Stimulated activated naive CD8-positive, alpha-beta T cell treated with anti-CD3 and anti-CD28 coated beads, Interleukin-15, Interleukin-2, amounts not matched to agents 100 ng/mL and 50 ng/mL, for 24 hours (primary cell): Measurements from ENCODE around the gene IQCM.

Source experiments
- H3K27ac Mint-ChIP-seq: one replicate; pipeline ENCODE4 v1.8.0; 2021; ENCODE audit warnings: mild to moderate bottlenecking, mixed read lengths
- H3K27me3 Mint-ChIP-seq: one replicate; pipeline ENCODE4 v1.8.0; 2021; ENCODE audit warnings: mixed read lengths
- H3K36me3 Mint-ChIP-seq: one replicate; pipeline ENCODE4 v1.8.0; 2021; ENCODE audit warnings: low read depth, mixed read lengths
- H3K4me1 Mint-ChIP-seq: one replicate; pipeline ENCODE4 v1.8.0; 2021; ENCODE audit warnings: low read depth, mixed read lengths
- H3K4me3 Mint-ChIP-seq: one replicate; pipeline ENCODE4 v1.8.0; 2021; ENCODE audit warnings: mild to moderate bottlenecking, mixed read lengths
- H3K9me3 Mint-ChIP-seq: one replicate; pipeline ENCODE4 v1.8.0; 2021; ENCODE audit warnings: mixed read lengths

Gene IQCM

DNA sequence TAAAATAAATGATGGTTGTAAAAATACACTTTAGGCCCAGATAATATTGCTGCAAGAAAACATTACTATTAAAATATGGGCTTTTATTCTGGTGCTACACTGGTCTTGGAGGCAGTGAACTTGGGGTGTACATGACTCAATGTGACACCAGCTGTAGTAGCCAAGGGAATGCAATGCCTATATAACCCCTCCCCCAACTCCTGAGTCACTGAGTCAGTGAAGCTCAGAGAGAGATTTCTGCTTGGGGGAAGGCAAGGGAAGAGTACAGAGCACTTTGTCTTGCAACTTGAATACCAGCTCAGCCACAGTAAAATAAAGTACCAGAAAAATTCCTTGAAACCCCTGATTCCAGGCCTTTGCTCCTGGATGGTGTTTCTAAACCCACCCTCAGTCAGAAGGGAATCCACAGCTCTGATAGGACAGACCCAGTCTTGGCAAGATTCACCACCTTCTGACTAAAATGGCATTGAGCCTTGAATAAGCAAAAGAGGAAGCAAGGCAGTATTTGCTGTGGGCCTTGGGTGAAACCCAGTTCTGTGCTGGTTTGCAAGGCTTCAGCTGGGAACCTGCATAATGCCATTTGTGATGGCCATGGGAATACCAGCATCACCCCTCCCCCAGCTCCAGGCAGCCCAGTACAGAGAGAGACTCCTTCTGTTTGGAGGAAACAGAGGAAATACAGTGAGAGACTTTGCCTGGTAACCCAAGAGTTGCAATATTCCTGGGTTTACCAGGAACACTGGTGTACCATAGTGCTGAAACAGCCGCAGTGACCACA is 209.9 kb downstream of the IQCM start:
- Mint-ChIP-seq H3K27me3 (no peaks in the 10 kb centered on the region), H3K27ac (no peak overlapping the region), H3K36me3 (no peaks in the 10 kb centered on the region), H3K4me3 (no peak overlapping the region), H3K9me3 (peaks cover 4% of the 10 kb centered on the region), H3K4me1 (no peaks in the 10 kb centered on the region)

DNA sequence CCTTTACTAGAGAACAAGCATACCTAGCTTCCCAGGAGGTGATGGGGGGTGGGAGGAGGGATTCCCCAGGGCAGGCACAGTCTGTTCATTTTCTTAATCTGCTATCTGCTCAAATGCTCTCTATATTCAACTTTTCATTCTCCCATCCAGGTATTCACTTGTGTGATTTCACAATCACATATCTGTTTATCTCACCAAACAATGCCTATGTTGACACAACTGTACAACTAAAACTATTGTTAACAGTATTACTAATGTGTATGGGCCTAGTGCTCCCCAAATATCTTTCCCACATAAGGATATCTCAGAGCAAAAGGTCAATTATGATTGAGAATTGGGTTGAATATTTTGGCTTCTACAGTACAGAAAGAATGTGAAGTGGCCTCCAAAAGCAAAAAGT is 210.8 kb downstream of the IQCM start:
- Mint-ChIP-seq H3K9me3 (peaks cover 4% of the 10 kb centered on the region), H3K27me3 (no peaks in the 10 kb centered on the region), H3K27ac (no peak overlapping the region), H3K4me3 (no peak overlapping the region), H3K36me3 (no peaks in the 10 kb centered on the region), H3K4me1 (no peaks in the 10 kb centered on the region)

GRCh38 chr4:149595500-149595899 is 220.1 kb downstream of the IQCM start:
- peaks cover 6% of the 10 kb centered on the region for H3K9me3 Mint-ChIP-seq
- H3K27ac Mint-ChIP-seq = no peak overlapping the region
- H3K27me3 Mint-ChIP-seq = no peaks in the 10 kb centered on the region
- no peak overlapping the region for H3K4me3 Mint-ChIP-seq
- H3K4me1 Mint-ChIP-seq = no peaks in the 10 kb centered on the region
- no peaks in the 10 kb centered on the region for H3K36me3 Mint-ChIP-seq

GRCh38 chr4:149589826-149590225 is 225.8 kb downstream of the IQCM start:
- Mint-ChIP-seq H3K27ac (no peak overlapping the region), H3K27me3 (no peaks in the 10 kb centered on the region), H3K4me3 (no peak overlapping the region), H3K36me3 (no peaks in the 10 kb centered on the region), H3K9me3 (peaks cover 6% of the 10 kb centered on the region), H3K4me1 (no peaks in the 10 kb centered on the region)

DNA sequence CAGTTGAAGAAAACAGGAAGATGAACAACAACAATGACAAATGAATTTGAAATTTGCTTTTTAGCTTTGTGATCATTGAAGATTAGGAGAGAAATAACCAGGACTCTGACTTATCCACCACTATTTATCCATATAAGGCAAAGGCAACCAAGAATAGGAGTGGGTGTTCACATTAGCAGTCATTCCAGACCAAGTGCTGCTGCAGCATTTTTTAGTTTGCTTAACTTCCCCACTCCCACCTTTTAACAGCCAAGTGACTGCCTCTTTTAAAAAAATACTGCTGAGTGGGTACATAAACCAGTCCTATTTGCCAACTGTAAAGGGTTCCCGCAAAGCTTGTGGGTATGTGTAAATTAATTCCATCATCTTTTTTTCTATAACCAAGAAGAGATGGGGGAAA is 230.9 kb downstream of the IQCM start:
- no peaks in the 10 kb centered on the region for H3K9me3 Mint-ChIP-seq

GRCh38 chr4:149574971-149575370 is 240.7 kb downstream of the IQCM start:
- no peak overlapping the region for H3K4me3 Mint-ChIP-seq
- no peaks in the 10 kb centered on the region for H3K36me3 Mint-ChIP-seq
- H3K9me3 Mint-ChIP-seq = no peaks in the 10 kb centered on the region
- H3K27ac Mint-ChIP-seq = no peak overlapping the region
- H3K27me3 Mint-ChIP-seq = no peaks in the 10 kb centered on the region
- no peaks in the 10 kb centered on the region for H3K4me1 Mint-ChIP-seq

More for the DNA sequence above, 230.9 kb downstream of the IQCM start:
- no peaks in the 10 kb centered on the region for H3K4me1 Mint-ChIP-seq
- no peaks in the 10 kb centered on the region for H3K27me3 Mint-ChIP-seq
- H3K4me3 Mint-ChIP-seq = no peak overlapping the region
- no peak overlapping the region for H3K27ac Mint-ChIP-seq
- no peaks in the 10 kb centered on the region for H3K36me3 Mint-ChIP-seq

DNA sequence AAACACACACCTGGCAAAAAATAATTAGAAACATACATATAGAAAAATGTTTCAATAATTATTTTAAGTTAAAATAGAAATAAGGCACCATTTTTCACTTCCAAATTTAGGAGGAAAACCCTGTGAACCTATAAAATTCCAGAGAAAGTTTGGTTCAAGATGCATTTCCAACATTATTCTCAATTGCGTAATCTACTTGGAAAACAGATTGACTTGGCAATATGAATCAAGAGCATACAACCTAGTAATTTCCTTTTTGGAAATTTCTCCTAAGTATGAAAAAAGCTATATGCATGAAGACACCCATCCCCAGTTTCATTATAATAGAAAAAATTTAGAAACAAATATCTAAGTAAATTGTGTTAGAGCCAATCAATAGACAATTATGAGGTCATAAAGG is 242.9 kb downstream of the IQCM start:
- Mint-ChIP-seq H3K27ac (no peak overlapping the region), H3K27me3 (no peaks in the 10 kb centered on the region), H3K36me3 (no peaks in the 10 kb centered on the region), H3K9me3 (no peaks in the 10 kb centered on the region), H3K4me1 (no peaks in the 10 kb centered on the region), H3K4me3 (no peak overlapping the region)

GRCh38 chr4:149555799-149556198 is 259.8 kb downstream of the IQCM start:
- Mint-ChIP-seq H3K4me3 (no peak overlapping the region), H3K9me3 (no peaks in the 10 kb centered on the region), H3K36me3 (no peaks in the 10 kb centered on the region), H3K27ac (no peak overlapping the region), H3K27me3 (no peaks in the 10 kb centered on the region), H3K4me1 (no peaks in the 10 kb centered on the region)

GRCh38 chr4:149555146-149555545 is 260.5 kb downstream of the IQCM start:
- Mint-ChIP-seq H3K36me3 (no peaks in the 10 kb centered on the region), H3K27me3 (no peaks in the 10 kb centered on the region)

DNA sequence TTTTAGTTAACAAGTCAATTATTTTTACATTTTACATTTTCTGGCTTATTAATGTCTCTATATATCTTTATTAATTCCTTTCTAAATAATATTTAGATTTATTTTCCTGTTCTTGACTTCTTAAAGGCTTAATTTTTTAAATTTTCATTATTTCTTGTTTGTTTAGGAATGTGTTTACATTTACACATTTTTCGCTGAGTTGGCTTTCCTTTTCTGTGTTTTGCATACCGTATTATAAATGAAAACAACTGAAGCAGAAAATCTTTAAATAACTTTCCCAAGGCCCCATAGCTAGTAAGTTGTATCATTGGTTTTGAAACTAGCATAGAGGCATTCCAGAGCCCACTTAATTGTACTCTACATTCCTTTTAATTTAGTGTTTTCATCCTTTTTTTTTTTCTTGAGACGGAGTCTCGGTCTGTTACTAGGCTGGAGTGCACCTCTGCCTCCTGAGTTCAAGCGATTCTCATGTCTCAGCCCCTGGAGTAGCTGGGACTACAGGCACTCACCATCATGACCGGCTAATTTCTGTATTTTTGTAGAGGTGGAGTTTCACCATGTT is 261.6 kb downstream of the IQCM start:
- H3K36me3 Mint-ChIP-seq = no peaks in the 10 kb centered on the region
- no peaks in the 10 kb centered on the region for H3K9me3 Mint-ChIP-seq
- H3K4me3 Mint-ChIP-seq = no peak overlapping the region
- no peak overlapping the region for H3K27ac Mint-ChIP-seq
- no peaks in the 10 kb centered on the region for H3K4me1 Mint-ChIP-seq
- no peaks in the 10 kb centered on the region for H3K27me3 Mint-ChIP-seq

More at GRCh38 chr4:149555146-149555545, 260.5 kb downstream of the IQCM start:
- Mint-ChIP-seq H3K4me1 (no peaks in the 10 kb centered on the region), H3K27ac (no peak overlapping the region), H3K4me3 (no peak overlapping the region), H3K9me3 (no peaks in the 10 kb centered on the region)

DNA sequence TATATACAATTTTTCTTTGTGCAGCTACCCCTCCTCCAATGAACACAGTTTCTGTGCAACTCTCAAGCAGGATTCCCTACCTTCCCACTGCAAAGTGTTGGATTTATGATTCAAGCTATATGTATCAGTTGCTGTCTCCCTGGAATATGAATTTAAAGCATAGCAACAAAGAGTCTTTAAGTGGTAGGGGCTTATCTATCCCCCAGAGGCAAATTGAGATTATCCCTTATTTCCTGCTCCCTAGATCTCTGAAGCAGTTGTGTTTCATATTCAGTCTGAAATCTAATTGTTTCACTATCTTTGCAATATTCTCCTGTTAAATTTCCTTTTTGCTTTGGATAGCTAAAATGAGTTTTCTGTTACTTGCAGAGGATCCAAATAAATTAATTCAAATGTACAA is 263.0 kb downstream of the IQCM start:
- Mint-ChIP-seq H3K4me3 (no peak overlapping the region), H3K4me1 (no peaks in the 10 kb centered on the region), H3K36me3 (no peaks in the 10 kb centered on the region), H3K9me3 (no peaks in the 10 kb centered on the region), H3K27me3 (no peaks in the 10 kb centered on the region), H3K27ac (no peak overlapping the region)

GRCh38 chr4:149549911-149550310 is 265.7 kb downstream of the IQCM start:
- H3K27ac Mint-ChIP-seq = no peak overlapping the region
- H3K27me3 Mint-ChIP-seq = no peaks in the 10 kb centered on the region
- no peak overlapping the region for H3K4me3 Mint-ChIP-seq
- H3K4me1 Mint-ChIP-seq = no peaks in the 10 kb centered on the region
- no peaks in the 10 kb centered on the region for H3K9me3 Mint-ChIP-seq
- no peaks in the 10 kb centered on the region for H3K36me3 Mint-ChIP-seq

- H3K9me3 Mint-ChIP-seq = peaks cover 11% of the 10 kb centered on the region
- H3K4me3 Mint-ChIP-seq = no peak overlapping the region
- no peaks in the 10 kb centered on the region for H3K36me3 Mint-ChIP-seq
- H3K27me3 Mint-ChIP-seq = no peaks in the 10 kb centered on the region
- no peaks in the 10 kb centered on the region for H3K4me1 Mint-ChIP-seq
- no peak overlapping the region for H3K27ac Mint-ChIP-seq
These were observed 280.9 kb downstream of the IQCM start for GRCh38 chr4:149534779-149535178.

DNA sequence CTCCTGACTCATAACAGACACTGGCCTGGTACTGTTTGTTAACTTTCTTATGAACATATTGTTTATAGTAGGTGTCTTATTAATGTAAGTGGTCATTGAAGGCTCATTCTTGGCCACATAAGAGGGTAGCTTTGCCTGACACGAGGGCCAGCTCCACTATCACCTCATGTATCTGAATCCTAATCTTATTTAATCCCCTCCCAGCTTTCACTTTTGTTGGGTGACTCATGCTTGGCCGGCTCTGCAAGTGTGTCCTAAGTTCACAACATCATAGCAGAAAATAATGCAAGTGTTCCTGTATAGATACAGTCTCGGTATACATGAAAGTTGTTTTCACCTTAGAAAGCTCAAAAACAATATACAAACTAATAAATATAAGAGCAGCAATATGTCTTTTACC is 283.8 kb downstream of the IQCM start:
- Mint-ChIP-seq H3K4me3 (no peak overlapping the region), H3K4me1 (no peaks in the 10 kb centered on the region), H3K27ac (no peak overlapping the region), H3K36me3 (no peaks in the 10 kb centered on the region), H3K27me3 (no peaks in the 10 kb centered on the region), H3K9me3 (peaks cover 3% of the 10 kb centered on the region)

- Mint-ChIP-seq H3K27ac (no peak overlapping the region), H3K4me1 (no peaks in the 10 kb centered on the region), H3K4me3 (no peak overlapping the region), H3K27me3 (no peaks in the 10 kb centered on the region), H3K36me3 (no peaks in the 10 kb centered on the region), H3K9me3 (no peaks in the 10 kb centered on the region)
These were observed 292.6 kb downstream of the IQCM start for GRCh38 chr4:149523039-149523438.
